Osteoblast (primary cell): ENCODE measurements around the gene NUP54. TPM values are rescaled to one million over a fixed set of nuclear protein-coding genes. Genes with fewer than 3 reads are reported as not detected.

Source experiments
- DNase-seq: peaks from one replicate; pipeline ENCODE4 v3.0.0; 2011; ENCODE audit warnings: low spot score, mixed read lengths; ENCODE audit not compliant: insufficient read length; ENCODE audit errors: missing footprints
- H2AFZ ChIP-seq: 2 replicates; pipeline ENCODE4 v1.6.0; 2011; ENCODE audit warnings: mild to moderate bottlenecking, low read length
- H3K27ac ChIP-seq: 2 replicates; pipeline ENCODE4 v1.5.1; 2011; ENCODE audit warnings: mild to moderate bottlenecking, low read depth, low read length, moderate library complexity
- H3K27me3 ChIP-seq: 2 replicates; pipeline ENCODE4 v1.6.0; 2012; ENCODE audit warnings: mild to moderate bottlenecking, control low read depth, inconsistent platforms, low read length, moderate library complexity; ENCODE audit not compliant: insufficient read depth
- H3K36me3 ChIP-seq: 2 replicates; pipeline ENCODE4 v1.5.1; 2011; ENCODE audit warnings: mild to moderate bottlenecking, low read length, control low read depth, moderate library complexity; ENCODE audit not compliant: insufficient read depth
- H3K4me1 ChIP-seq: 2 replicates; pipeline ENCODE4 v1.5.1; 2011; ENCODE audit warnings: mild to moderate bottlenecking, low read length, control low read depth, moderate library complexity; ENCODE audit not compliant: insufficient read depth
- H3K4me2 ChIP-seq: 2 replicates; pipeline ENCODE4 v1.6.0; 2011; ENCODE audit warnings: mild to moderate bottlenecking, low read length; ENCODE audit not compliant: insufficient read depth
- H3K4me3 ChIP-seq: fragments of 200-600 bp; sonication (generic); 3 replicates; pipeline ENCODE4 v1.5.1; 2012; ENCODE audit warnings: mild to moderate bottlenecking, low read length, inconsistent platforms; ENCODE audit not compliant: insufficient read depth
- H3K79me2 ChIP-seq: 2 replicates; pipeline ENCODE4 v1.6.0; 2012; ENCODE audit warnings: mild to moderate bottlenecking, low read length, control low read depth, inconsistent platforms; ENCODE audit not compliant: insufficient read depth
- H3K9me3 ChIP-seq: 2 replicates; pipeline ENCODE4 v1.5.1; 2011; ENCODE audit warnings: low read depth, low read length, control low read depth
- H4K20me1 ChIP-seq: 2 replicates; pipeline ENCODE4 v1.6.0; 2012; ENCODE audit warnings: mild to moderate bottlenecking, low read length, control low read depth; ENCODE audit not compliant: insufficient read depth
- CTCF ChIP-seq: IDR thresholded peaks from 2 replicates; pipeline ENCODE4 v1.5.1; 2011; ENCODE audit warnings: mild to moderate bottlenecking, low read depth, low read length, moderate library complexity; ENCODE audit errors: extremely low read depth
- total RNA-seq: library from RNA; depleted of rRNA; stranded (reverse); fragments of >200 nt; gene quantifications from 2 replicates; pipeline ENCODE4 v1.2.3, GENCODE V29; 2012

The NUP54 gene
- total RNA-seq, 1 donor, result 52.8 TPM

- Histone ChIP-seq H3K4me3 (no peak overlapping the region), H4K20me1 (no peaks in the 10 kb centered on the region), H3K4me1 (no peaks in the 10 kb centered on the region), H3K27me3 (no peaks in the 10 kb centered on the region), H3K27ac (no peak overlapping the region), H3K4me2 (no peak overlapping the region), H3K79me2 (no peaks in the 10 kb centered on the region), H3K36me3 (peaks cover 21% of the 10 kb centered on the region), H3K9me3 (no peaks in the 10 kb centered on the region), H2AFZ (no peak overlapping the region)
- TF ChIP-seq CTCF, result no peak
- no peak for DNase-seq
Measured at GRCh38 chr4:76155979-76156378, 7.8 kb upstream of the NUP54 start.

GRCh38 chr4:76153356-76153755 lies 5.2 kb upstream of the NUP54 start:
- Histone ChIP-seq H3K27me3 (no peaks in the 10 kb centered on the region), H3K36me3 (no peaks in the 10 kb centered on the region), H4K20me1 (no peaks in the 10 kb centered on the region), H3K27ac (no peak overlapping the region), H3K9me3 (no peaks in the 10 kb centered on the region), H3K4me1 (peaks cover 12% of the 10 kb centered on the region), H3K4me2 (no peak overlapping the region), H3K79me2 (peaks cover 13% of the 10 kb centered on the region), H2AFZ (no peak overlapping the region), H3K4me3 (no peak overlapping the region)
- no peak for DNase-seq
- TF ChIP-seq CTCF, result no peak

- Histone ChIP-seq H3K27me3 (no peaks in the 10 kb centered on the region), H3K4me2 (peak overlapping the region; percentile 96), H3K4me3 (peak overlapping the region; percentile 83), H2AFZ (peak overlapping the region; percentile 91), H3K27ac (peak overlapping the region; percentile 84), H3K79me2 (peaks cover 58% of the 10 kb centered on the region), H4K20me1 (peaks cover 7% of the 10 kb centered on the region), H3K4me1 (peaks cover 28% of the 10 kb centered on the region), H3K9me3 (no peaks in the 10 kb centered on the region), H3K36me3 (peaks cover 2% of the 10 kb centered on the region)
- no peak for TF ChIP-seq CTCF
- DNase-seq, result peak; percentile 80
Measured at GRCh38 chr4:76147454-76148141, 599 bp downstream of the NUP54 start.

- no peaks in the 10 kb centered on the region for H3K27me3 ChIP-seq
- H3K4me3 ChIP-seq, result no peak overlapping the region
- no peak for DNase-seq
- H3K9me3 ChIP-seq, result no peaks in the 10 kb centered on the region
- peaks cover 25% of the 10 kb centered on the region for H3K4me1 ChIP-seq
- H3K36me3 ChIP-seq, result peaks cover 20% of the 10 kb centered on the region
- H3K4me2 ChIP-seq, result no peak overlapping the region
- TF ChIP-seq CTCF, result no peak
- peaks cover 7% of the 10 kb centered on the region for H4K20me1 ChIP-seq
- H2AFZ ChIP-seq, result no peak overlapping the region
- H3K27ac ChIP-seq, result no peak overlapping the region
- peaks cover 81% of the 10 kb centered on the region for H3K79me2 ChIP-seq
Measured at GRCh38 chr4:76144546-76144945, 3.7 kb downstream of the NUP54 start.
